CD4-positive, CD25-positive, alpha-beta regulatory T cell (primary cell): ENCODE results near the gene ODF4. TPM values are rescaled to one million over a fixed set of nuclear protein-coding genes. Genes with fewer than 3 reads are reported as not detected.
"Not testable (repeated sequence)": the region's sequence is repeated elsewhere in the genome, so short reads cannot be mapped to it uniquely, and the experiment has no call there.

Experiments
- ATAC-seq, 2 donors: fragments of 150-1000 bp; cut with Tn5 transposase; one replicate each; pipeline ENCODE4 v1.10.0; 2021; ENCODE audit warnings: low read depth in 2 of 2, moderate number of reproducible peaks in 2 of 2, moderate library complexity in 1 of 2
- DNase-seq, 3 donors: peaks; one replicate each; pipeline versions ENCODE4 v3.0.0 to v3.0.0-alpha.2; 2012 to 2022; ENCODE audit warnings: mixed read lengths in 1 of 3
- H3K27ac ChIP-seq: one replicate; pipeline ENCODE4 v1.7.0; 2013; ENCODE audit warnings: mild to moderate bottlenecking, low read length; ENCODE audit not compliant: insufficient read depth, poor library complexity, severe bottlenecking
- H3K27me3 ChIP-seq: one replicate; pipeline ENCODE4 v1.7.0; 2013; ENCODE audit warnings: low read length; ENCODE audit not compliant: control insufficient read depth, insufficient read depth
- H3K36me3 ChIP-seq: one replicate; pipeline ENCODE4 v1.7.0; 2013; ENCODE audit warnings: mild to moderate bottlenecking, low read length, moderate library complexity; ENCODE audit not compliant: control insufficient read depth, insufficient read depth
- H3K4me1 ChIP-seq: 2 replicates; pipeline ENCODE4 v1.7.0; 2013; ENCODE audit warnings: mild to moderate bottlenecking, low read length; ENCODE audit not compliant: insufficient read depth, control insufficient read depth, poor library complexity, severe bottlenecking
- H3K4me3 ChIP-seq: one replicate; pipeline ENCODE4 v1.7.0; 2013; ENCODE audit warnings: low read depth, mild to moderate bottlenecking, low read length, moderate library complexity
- H3K9me3 ChIP-seq, 2 experiments: 1 replicate in 1 of 2; 2 replicates in 1 of 2; pipeline ENCODE4 v1.7.0; 2013; ENCODE audit warnings: low read length in 2 of 2, mild to moderate bottlenecking in 1 of 2, moderate library complexity in 1 of 2; ENCODE audit not compliant: control insufficient read depth in 2 of 2
- H3K27ac Mint-ChIP-seq, 3 donors: one replicate each; pipeline ENCODE4 v1.8.0; 2020 to 2022; ENCODE audit warnings: mild to moderate bottlenecking in 3 of 3, mixed read lengths in 3 of 3, moderate library complexity in 2 of 3
- H3K27me3 Mint-ChIP-seq: one replicate; pipeline ENCODE4 v1.8.0; 2022; ENCODE audit warnings: mild to moderate bottlenecking, mixed read lengths
- H3K36me3 Mint-ChIP-seq: one replicate; pipeline ENCODE4 v1.8.0; 2020; ENCODE audit warnings: mixed read lengths
- H3K4me1 Mint-ChIP-seq, 4 donors: one replicate each; pipeline ENCODE4 v1.8.0; 2020 to 2022; ENCODE audit warnings: mixed read lengths in 4 of 4, mild to moderate bottlenecking in 1 of 4
- H3K4me3 Mint-ChIP-seq, 4 donors: one replicate each; pipeline ENCODE4 v1.8.0; 2020 to 2022; ENCODE audit warnings: mild to moderate bottlenecking in 4 of 4, mixed read lengths in 4 of 4, moderate library complexity in 3 of 4
- H3K9me3 Mint-ChIP-seq, 7 donors: one replicate each; pipeline ENCODE4 v1.8.0; 2020 to 2022; ENCODE audit warnings: mixed read lengths in 7 of 7, mild to moderate bottlenecking in 3 of 7, moderate library complexity in 2 of 7
- polyA plus RNA-seq, 4 donors: library from polyadenylated mRNA; unstranded; fragments of 300-500 nt; fragmentation: Illumina TruSeq; gene quantifications; one replicate each; pipeline ENCODE4 v1.2.3, GENCODE V29; 2021
- total RNA-seq: library from RNA; stranded (reverse); gene quantifications from one replicate; pipeline ENCODE4 v1.2.3, GENCODE V29; 2022

The ODF4 gene
- total and polyA plus RNA-seq, 5 donors from 2014 or later, result not detected

- Mint-ChIP-seq H3K4me3 (no peak overlapping the region), H3K36me3 (peaks cover 24% of the 10 kb centered on the region), H3K9me3 (peaks cover 0 to 2% (median 0%) of the 10 kb centered on the region in 7 donors), H3K27me3 (no peaks in the 10 kb centered on the region), H3K4me1 (peaks cover 7 to 40% (median 11%) of the 10 kb centered on the region in 4 donors), H3K27ac (no peak overlapping the region)
- Histone ChIP-seq H3K9me3 (no peaks in the 10 kb centered on the region), H3K27ac (no peak overlapping the region), H3K36me3 (peaks cover 24% of the 10 kb centered on the region), H3K27me3 (no peaks in the 10 kb centered on the region), H3K4me3 (no peak overlapping the region), H3K4me1 (peaks cover 21% of the 10 kb centered on the region)
- ATAC-seq, result no peak
- no peak for DNase-seq
Observed at GRCh38 chr17:8372422-8372821, 32.8 kb downstream of the ODF4 start.

- DNase-seq, H3K27me3 ChIP-seq, H3K27ac Mint-ChIP-seq, H3K4me3 Mint-ChIP-seq, H3K9me3 ChIP-seq, H3K27ac ChIP-seq, ATAC-seq, H3K9me3 Mint-ChIP-seq, H3K27me3 Mint-ChIP-seq, H3K4me3 ChIP-seq: not testable (repeated sequence)
- Histone ChIP-seq H3K36me3 (peaks cover 37% of the 10 kb centered on the region), H3K4me1 (peaks cover 22% of the 10 kb centered on the region)
- Mint-ChIP-seq H3K36me3 (peaks cover 29% of the 10 kb centered on the region), H3K4me1 (peaks cover 12 to 48% (median 20%) of the 10 kb centered on the region in 4 donors)
Observed at GRCh38 chr17:8373856-8374255, 34.2 kb downstream of the ODF4 start.

GRCh38 chr17:8375738-8376259, 36.2 kb downstream of the ODF4 start:
- Histone ChIP-seq H3K27ac (peak overlapping the region; percentile 69), H3K27me3 (no peaks in the 10 kb centered on the region), H3K4me3 (peak overlapping the region; percentile 84), H3K4me1 (peaks cover 33% of the 10 kb centered on the region), H3K9me3 (no peaks in the 10 kb centered on the region), H3K36me3 (peaks cover 45% of the 10 kb centered on the region)
- ATAC-seq (no peak), DNase-seq (no peak)
- Mint-ChIP-seq H3K4me3 (peak overlapping the region; percentile 86 to 90 (median 88)), H3K36me3 (peaks cover 24% of the 10 kb centered on the region), H3K4me1 (peaks cover 11 to 61% (median 28%) of the 10 kb centered on the region in 4 donors), H3K27ac (peak overlapping the region; percentile 45 to 90 (median 87)), H3K9me3 (peaks cover 0 to 2% (median 0%) of the 10 kb centered on the region in 7 donors), H3K27me3 (peaks cover 4% of the 10 kb centered on the region)

GRCh38 chr17:8376271-8377067, 36.8 kb downstream of the ODF4 start, which contains the start of gene KRABD2:
TSS of gene KRABD2 (minus strand) at chr17:8376704.
- peak; percentile 86 to 90 (median 88) for DNase-seq
- H3K36me3 Mint-ChIP-seq, result peaks cover 29% of the 10 kb centered on the region
- H3K4me1 Mint-ChIP-seq, result peaks cover 14 to 63% (median 33%) of the 10 kb centered on the region in 4 donors
- Histone ChIP-seq H3K36me3 (peaks cover 44% of the 10 kb centered on the region), H3K4me1 (peaks cover 40% of the 10 kb centered on the region), H3K9me3 (no peaks in the 10 kb centered on the region), H3K4me3 (peak within 1 kb of the TSS; percentile 84), H3K27me3 (no peaks in the 10 kb centered on the region), H3K27ac (peak within 1 kb of the TSS; percentile 69)
- peaks cover 0 to 2% (median 0%) of the 10 kb centered on the region in 7 donors for H3K9me3 Mint-ChIP-seq
- peak; percentile 98 to 99 for ATAC-seq
- H3K27me3 Mint-ChIP-seq, result peaks cover 4% of the 10 kb centered on the region
- H3K27ac Mint-ChIP-seq, result peak within 1 kb of the TSS; percentile 71 to 90 (median 87)
- peak within 1 kb of the TSS; percentile 86 to 90 (median 88) for H3K4me3 Mint-ChIP-seq

- H3K4me1 Mint-ChIP-seq, result peaks cover 14 to 68% (median 33%) of the 10 kb centered on the region in 4 donors
Observed at GRCh38 chr17:8377422-8377821, 37.8 kb downstream of the ODF4 start.

GRCh38 chr17:8378117-8378516, 38.5 kb downstream of the ODF4 start:
- Histone ChIP-seq H3K4me1 (peaks cover 51% of the 10 kb centered on the region), H3K36me3 (peaks cover 45% of the 10 kb centered on the region)
- peaks cover 29% of the 10 kb centered on the region for H3K36me3 Mint-ChIP-seq
- not testable (repeated sequence) for H3K27ac Mint-ChIP-seq, H3K9me3 ChIP-seq, H3K9me3 Mint-ChIP-seq, H3K27me3 Mint-ChIP-seq, DNase-seq, H3K27ac ChIP-seq, H3K4me3 ChIP-seq, H3K27me3 ChIP-seq, ATAC-seq
- H3K4me3 Mint-ChIP-seq, result peak overlapping the region in 2 of 4 donors; percentile 82 to 89
- peaks cover 18 to 73% (median 36%) of the 10 kb centered on the region in 4 donors for H3K4me1 Mint-ChIP-seq

More at GRCh38 chr17:8377422-8377821, 37.8 kb downstream of the ODF4 start:
- H3K36me3 Mint-ChIP-seq, result peaks cover 26% of the 10 kb centered on the region
- no peak overlapping the region for H3K4me3 ChIP-seq
- no peaks in the 10 kb centered on the region for H3K27me3 ChIP-seq
- peak overlapping the region in 1 of 3 donors; percentile 65 for H3K27ac Mint-ChIP-seq
- DNase-seq (no peak), ATAC-seq (no peak)
- no peaks in the 10 kb centered on the region for H3K9me3 ChIP-seq
- peaks cover 0 to 2% (median 0%) of the 10 kb centered on the region in 7 donors for H3K9me3 Mint-ChIP-seq
- peak overlapping the region; percentile 69 for H3K27ac ChIP-seq
- H3K36me3 ChIP-seq, result peaks cover 45% of the 10 kb centered on the region
- H3K4me1 ChIP-seq, result peaks cover 49% of the 10 kb centered on the region
- peak overlapping the region; percentile 81 to 89 (median 86) for H3K4me3 Mint-ChIP-seq
- H3K27me3 Mint-ChIP-seq, result peaks cover 4% of the 10 kb centered on the region

GRCh38 chr17:8380049-8380448, 40.4 kb downstream of the ODF4 start:
- Histone ChIP-seq H3K4me3 (peak overlapping the region; percentile 42), H3K27ac (peak overlapping the region; percentile 78), H3K4me1 (peaks cover 56% of the 10 kb centered on the region), H3K27me3 (no peaks in the 10 kb centered on the region), H3K36me3 (peaks cover 45% of the 10 kb centered on the region), H3K9me3 (no peaks in the 10 kb centered on the region)
- H3K36me3 Mint-ChIP-seq, result peaks cover 30% of the 10 kb centered on the region
- H3K4me1 Mint-ChIP-seq, result peaks cover 19 to 79% (median 42%) of the 10 kb centered on the region in 4 donors
- H3K27ac Mint-ChIP-seq, result no peak overlapping the region
- ATAC-seq (no peak), DNase-seq (no peak)
- H3K27me3 Mint-ChIP-seq, result peaks cover 4% of the 10 kb centered on the region
- no peaks in the 10 kb centered on the region for H3K9me3 Mint-ChIP-seq
- peak overlapping the region; percentile 60 to 97 (median 95) for H3K4me3 Mint-ChIP-seq
